ENCODE measurements around the gene EAPP.
"Not testable (repeated sequence)": the region's sequence is repeated elsewhere in the genome, so short reads cannot be mapped to it uniquely, and the experiment has no call there.

Gene EAPP

GRCh38 chr14:34538871-34539406 lies 562 bp downstream of the EAPP start:
- DNase-seq: no peak

- DNase-seq: not testable (repeated sequence)
Observed at GRCh38 chr14:34538096-34538495, 1.4 kb downstream of the EAPP start.

- no peak for DNase-seq
Observed at GRCh38 chr14:34537677-34538009, 1.9 kb downstream of the EAPP start.

- no peak for DNase-seq
Observed at GRCh38 chr14:34536951-34537676, 2.4 kb downstream of the EAPP start.

- no peak for DNase-seq
Observed at GRCh38 chr14:34527591-34527990, 11.9 kb downstream of the EAPP start.

- DNase-seq: not testable (repeated sequence)
Observed at GRCh38 chr14:34524216-34524615, 15.3 kb downstream of the EAPP start.

GRCh38 chr14:34522496-34522895 lies 17.0 kb downstream of the EAPP start:
- DNase-seq: no peak

GRCh38 chr14:34521071-34521470 lies 18.4 kb downstream of the EAPP start:
- DNase-seq: not testable (repeated sequence)

GRCh38 chr14:34520304-34520970 lies 19.1 kb downstream of the EAPP start:
- DNase-seq: not testable (repeated sequence)

GRCh38 chr14:34507884-34508283 lies 31.6 kb downstream of the EAPP start:
- DNase-seq: no peak

- no peak for DNase-seq
Observed at GRCh38 chr14:34507459-34507858, 32.0 kb downstream of the EAPP start.

GRCh38 chr14:34505124-34505491 lies 34.4 kb downstream of the EAPP start:
- DNase-seq: not testable (repeated sequence)

- DNase-seq: not testable (repeated sequence)
Observed at GRCh38 chr14:34504027-34504426, 35.5 kb downstream of the EAPP start.

GRCh38 chr14:34502545-34503225 lies 36.8 kb downstream of the EAPP start:
- DNase-seq: no peak

- no peak for DNase-seq
Observed at GRCh38 chr14:34502001-34502400, 37.5 kb downstream of the EAPP start.

GRCh38 chr14:34501004-34501580 lies 38.4 kb downstream of the EAPP start:
- no peak for DNase-seq

- peak in 1 of 58 donors; percentile 1 for DNase-seq
Observed at GRCh38 chr14:34498684-34499412, 40.7 kb downstream of the EAPP start.

- DNase-seq: peak in 54 of 58 donors; percentile 1 to 85 (median 40)
Observed at GRCh38 chr14:34496679-34497513, 42.6 kb downstream of the EAPP start.

GRCh38 chr14:34496007-34496678 lies 43.4 kb downstream of the EAPP start:
- DNase-seq: peak in 1 of 58 donors; percentile 3

- DNase-seq: no peak
Observed at GRCh38 chr14:34489324-34489723, 50.2 kb downstream of the EAPP start.
